ENCODE measurements around the gene MTREX. TPM values are rescaled to one million over a fixed set of nuclear protein-coding genes. Genes with fewer than 3 reads are reported as not detected.

The MTREX gene
- total RNA-seq, 1 experiment from 2014 or later: 123 TPM

DNA sequence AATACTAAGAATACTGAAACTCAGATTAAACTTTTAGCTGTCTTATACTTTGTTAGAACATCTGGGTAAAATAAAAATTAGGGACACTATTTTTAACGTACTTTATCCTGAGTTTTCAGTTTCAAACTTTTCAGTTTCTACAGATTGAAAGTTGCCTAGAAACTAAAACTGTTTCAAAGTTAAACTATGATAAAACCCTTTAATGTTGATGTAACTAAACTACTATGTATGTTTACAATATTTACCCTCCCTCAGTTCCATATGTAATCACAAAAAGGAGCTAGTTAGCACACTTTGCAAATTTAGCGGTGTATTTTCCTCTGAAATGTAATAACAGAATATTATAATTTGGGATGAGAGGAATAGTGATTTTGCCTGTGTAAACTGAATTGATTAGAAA lies 105.9 kb downstream of the MTREX start:
- no peak overlapping the region for H3K27ac Mint-ChIP-seq
- no peak overlapping the region for H2AK5ac ChIP-seq (ENCODE audit: insufficient read length, low read length)
- H3K79me2 ChIP-seq (ENCODE audit: insufficient read depth, low read length): no peaks in the 10 kb centered on the region
- H3T11ph ChIP-seq (ENCODE audit: low read length): no peak overlapping the region
- no peak overlapping the region for H3K14ac ChIP-seq (ENCODE audit: insufficient read depth, low read length)
- H3K23ac ChIP-seq (ENCODE audit: insufficient read length, low read depth, low read length): no peak overlapping the region
- H2BK5ac ChIP-seq (ENCODE audit: insufficient read length, low read length): no peak overlapping the region
- no peak overlapping the region for H3K27ac ChIP-seq (ENCODE audit: insufficient read length, low read depth, low read length)
- no peak overlapping the region for H3K4me3 Mint-ChIP-seq
- no peak overlapping the region for H3K9ac ChIP-seq (ENCODE audit: extremely low read depth, insufficient read length, low read length)
- H2AFZ ChIP-seq (ENCODE audit: low read length): no peak overlapping the region
- H4K8ac ChIP-seq (replicated peaks; ENCODE audit: insufficient read length, low read depth, low read length): no peak overlapping the region
- H2BK20ac ChIP-seq (ENCODE audit: low read depth, low read length, poor library complexity, severe bottlenecking): no peak overlapping the region
- H3K23me2 ChIP-seq (ENCODE audit: insufficient read length, low read depth, low read length, poor library complexity, severe bottlenecking): no peaks in the 10 kb centered on the region
- H2BK12ac ChIP-seq (ENCODE audit: insufficient read length, low read depth, low read length): no peak overlapping the region
- no peaks in the 10 kb centered on the region for H4K20me1 ChIP-seq (ENCODE audit: control insufficient read depth, insufficient read depth, insufficient read length)
- no peak overlapping the region for H3K56ac ChIP-seq (ENCODE audit: insufficient read length, low read depth, low read length)
- no peak overlapping the region for H3K4ac ChIP-seq (ENCODE audit: low read depth, low read length)
- no peaks in the 10 kb centered on the region for H3K27me3 ChIP-seq (ENCODE audit: insufficient read depth, low read length)
- H3K4me1 ChIP-seq (ENCODE audit: insufficient read depth, low read length): no peaks in the 10 kb centered on the region
- no peaks in the 10 kb centered on the region for H3K79me1 ChIP-seq (ENCODE audit: insufficient read depth, low read depth, low read length, poor library complexity, severe bottlenecking)
- no peak overlapping the region for H4K5ac ChIP-seq (ENCODE audit: insufficient read length, low read depth, low read length)
- H2BK15ac ChIP-seq (ENCODE audit: low read depth, low read length): no peak overlapping the region
- no peak overlapping the region for H3K4me2 ChIP-seq (ENCODE audit: insufficient read depth, insufficient read length, low read length)
- no peak overlapping the region for H2BK120ac ChIP-seq (ENCODE audit: low read depth, low read length, poor library complexity, severe bottlenecking)
- H3K9me3 Mint-ChIP-seq: no peaks in the 10 kb centered on the region
- peaks cover 11 to 44% (median 39%) of the 10 kb centered on the region in 3 experiments; a peak in 6 of 7 replicates for H3K36me3 Mint-ChIP-seq (ENCODE audit: insufficient read depth in 1 of 3, low read depth in 3 of 3)
- TF ChIP-seq CTCF (conservative IDR thresholded peaks at IDR 0.05): no peak
- H3K27me3 Mint-ChIP-seq (ENCODE audit: low read depth): no peaks in the 10 kb centered on the region
- no peaks in the 10 kb centered on the region for H3K9me3 ChIP-seq (ENCODE audit: control insufficient read depth, low read depth, low read length)
- no peak overlapping the region for H3K18ac ChIP-seq (ENCODE audit: insufficient read length, low read depth, low read length)
- H4K91ac ChIP-seq (ENCODE audit: insufficient read length, low read depth, low read length): no peak overlapping the region
- WGBS (ENCODE audit: extremely low coverage, insufficient read length, low lambda C conversion rate): no CpG with 5 or more reads among the region's 2 CpGs
- H3K4me1 Mint-ChIP-seq: no peaks in the 10 kb centered on the region
- DNase-seq: no peak
